ENCODE data around the gene DGCR2.
"Not testable (repeated sequence)": the region's sequence is repeated elsewhere in the genome, so short reads cannot be mapped to it uniquely, and the experiment has no call there.

DGCR2 gene

DNA sequence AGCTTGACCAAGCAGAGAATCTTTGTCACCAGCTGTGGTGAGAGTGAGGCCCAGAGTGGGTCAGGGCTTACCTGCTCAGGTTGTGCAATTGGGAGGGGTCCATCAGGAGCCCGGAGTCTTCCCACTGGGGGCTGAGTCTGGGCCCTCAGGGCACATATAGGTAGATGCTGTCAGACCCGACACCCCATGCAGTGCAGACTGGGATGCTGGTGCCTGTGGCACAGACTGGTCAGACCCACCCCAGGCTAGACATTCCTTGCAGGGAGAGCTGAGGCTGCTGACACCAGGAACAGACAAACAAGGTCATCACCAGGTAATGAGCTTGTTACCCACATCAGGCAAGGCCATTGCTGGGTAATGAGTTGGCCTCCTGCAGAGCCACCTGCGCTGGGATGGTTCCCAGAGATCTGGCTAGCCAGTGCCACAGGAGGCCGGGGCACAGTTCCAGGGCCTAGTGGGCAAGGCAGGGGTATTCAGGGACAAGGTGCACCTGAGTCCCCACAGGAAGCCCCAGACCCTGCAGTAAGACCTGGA, 97.2 kb downstream of the DGCR2 start:
- DNase-seq = not testable (repeated sequence)

DNA sequence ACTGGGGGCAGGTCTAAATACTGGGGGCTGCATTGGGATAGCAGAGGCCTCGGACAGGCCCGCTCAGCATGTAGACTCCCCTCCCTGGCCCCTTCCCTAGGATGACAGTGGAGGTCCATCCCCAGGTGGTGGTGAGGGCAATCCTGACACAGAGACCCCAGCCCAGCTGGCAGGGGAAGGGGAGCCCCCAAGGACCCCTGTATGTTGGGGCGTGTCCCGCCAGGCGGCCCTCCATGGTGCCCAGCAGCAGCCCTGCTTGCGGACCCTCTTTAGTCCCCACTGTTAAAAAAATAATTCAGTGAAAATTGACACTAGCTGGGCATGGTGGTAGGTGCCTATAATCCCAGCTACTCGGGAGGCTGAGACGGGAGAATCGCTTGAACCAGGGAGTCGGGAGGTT, 98.3 kb downstream of the DGCR2 start:
- DNase-seq = not testable (repeated sequence)

DNA sequence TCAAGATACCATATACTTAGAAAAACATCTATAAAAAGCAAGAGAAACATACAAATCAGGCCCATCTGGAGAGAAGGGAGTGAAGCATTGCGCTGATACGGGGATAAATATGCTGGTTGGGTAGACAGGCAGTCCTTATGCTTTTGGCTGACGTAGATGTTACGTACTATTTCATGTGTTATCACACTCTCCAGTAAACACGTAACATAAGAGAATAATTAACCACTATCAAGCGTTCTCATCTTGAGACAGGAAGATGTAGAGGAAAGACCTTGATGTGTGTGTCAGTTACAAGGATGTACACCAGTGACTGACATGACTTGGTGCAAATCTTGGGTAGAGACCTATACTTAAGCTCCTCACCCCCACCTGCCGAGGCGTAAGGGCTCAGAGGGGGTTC, 99.5 kb downstream of the DGCR2 start:
- DNase-seq = no peak

DNA sequence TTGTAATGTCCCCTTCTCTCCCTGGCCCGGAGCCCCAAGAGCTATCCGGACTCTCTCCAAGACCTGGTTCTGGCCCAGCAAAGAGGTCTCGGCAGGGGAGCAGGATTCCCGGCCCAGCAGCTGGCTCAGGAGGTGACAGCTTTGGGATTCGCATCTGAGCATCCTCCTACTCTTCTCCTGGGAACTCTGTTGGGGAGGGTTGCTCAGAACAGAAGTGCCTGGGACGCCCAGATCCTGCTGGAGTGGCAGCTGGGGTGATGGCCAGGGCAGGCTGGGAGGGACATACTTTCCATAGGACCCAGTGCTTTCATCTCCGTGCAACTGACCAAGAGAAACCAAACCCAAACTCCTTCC, 102.6 kb downstream of the DGCR2 start:
- DNase-seq = no peak

DNA sequence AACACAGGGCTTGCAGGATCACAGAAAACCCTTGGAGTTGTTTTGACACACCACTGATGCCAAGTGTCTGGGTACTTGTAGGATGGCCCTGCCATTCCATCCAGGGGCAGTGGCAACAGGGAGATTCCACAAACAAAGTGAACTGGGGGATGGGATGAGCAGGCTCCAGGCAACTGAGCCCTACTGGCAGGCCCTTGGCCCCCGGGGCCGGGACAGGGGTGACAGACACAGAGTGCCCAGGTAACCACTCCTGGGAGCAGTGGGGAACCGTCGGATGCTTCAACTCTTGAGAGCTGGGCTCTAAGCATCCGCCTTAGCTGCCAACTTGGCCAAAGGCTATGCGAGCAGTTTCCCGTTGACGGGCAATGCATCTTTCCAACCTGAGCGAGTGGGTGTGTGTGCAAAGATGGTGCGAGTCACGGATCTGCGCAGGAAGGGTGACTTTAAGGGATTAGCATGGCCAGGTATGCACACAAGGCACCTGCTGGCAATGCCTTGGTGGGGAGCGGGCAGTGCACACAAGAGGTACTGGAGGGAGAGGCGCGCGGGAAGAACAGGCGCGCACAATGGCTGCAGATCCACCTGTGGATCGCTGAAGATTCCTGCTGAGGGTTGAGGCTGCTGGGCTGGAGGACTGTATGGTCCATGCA, 103.1 kb downstream of the DGCR2 start:
- no peak for DNase-seq

DNA sequence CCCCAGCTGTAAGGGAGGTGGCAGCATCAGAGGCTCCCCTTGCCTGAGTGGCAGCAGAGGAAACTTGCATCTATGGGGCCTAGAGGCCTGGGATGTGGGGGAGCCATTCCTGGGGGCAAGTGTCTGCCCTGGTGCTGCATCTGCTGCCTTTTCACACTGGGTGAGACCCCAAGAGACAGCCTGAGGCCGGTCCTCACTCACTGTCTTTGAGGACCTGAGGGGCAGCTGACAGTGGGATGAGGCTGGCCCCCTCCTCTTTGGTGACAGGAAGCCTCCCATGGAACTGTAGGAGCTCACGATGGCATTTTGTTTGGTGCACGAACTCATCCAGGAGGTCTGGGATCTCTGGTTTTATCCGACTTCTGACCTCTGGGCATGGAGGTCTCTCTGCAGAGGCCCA, 104.0 kb downstream of the DGCR2 start:
- DNase-seq = no peak

DNA sequence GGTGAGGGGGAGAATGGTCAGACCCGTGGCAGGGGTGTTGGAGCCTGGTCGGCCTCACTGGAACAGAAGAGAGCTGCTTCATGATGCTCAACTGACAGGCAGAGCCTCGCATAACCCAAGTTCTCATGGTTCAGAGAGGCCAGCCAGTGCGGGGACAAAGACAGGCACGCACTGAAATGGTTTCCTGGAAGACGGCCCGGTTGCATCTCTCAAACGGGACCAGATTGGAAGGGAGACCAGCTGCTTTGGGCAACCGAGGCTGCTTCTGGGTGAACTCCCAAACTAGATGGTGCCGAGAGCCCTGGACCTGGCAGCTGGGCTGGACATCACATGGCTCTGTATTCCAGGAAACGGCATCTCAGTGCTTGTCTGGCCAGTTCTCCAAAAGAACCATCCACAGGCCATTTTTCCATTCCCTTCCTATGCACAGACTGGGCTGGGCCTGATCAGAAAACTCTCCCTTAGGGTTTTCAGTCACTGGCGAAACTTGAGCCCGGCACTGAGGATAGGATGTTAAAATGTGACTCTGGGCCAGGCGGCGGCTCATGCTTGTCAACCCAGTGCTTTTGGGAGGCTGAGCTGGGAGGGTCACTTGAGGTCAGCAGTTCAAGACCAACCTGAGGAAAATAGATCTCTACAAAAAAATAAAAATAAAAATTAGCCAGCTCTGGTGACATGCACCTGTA, 106.0 kb downstream of the DGCR2 start:
- DNase-seq = no peak

DNA sequence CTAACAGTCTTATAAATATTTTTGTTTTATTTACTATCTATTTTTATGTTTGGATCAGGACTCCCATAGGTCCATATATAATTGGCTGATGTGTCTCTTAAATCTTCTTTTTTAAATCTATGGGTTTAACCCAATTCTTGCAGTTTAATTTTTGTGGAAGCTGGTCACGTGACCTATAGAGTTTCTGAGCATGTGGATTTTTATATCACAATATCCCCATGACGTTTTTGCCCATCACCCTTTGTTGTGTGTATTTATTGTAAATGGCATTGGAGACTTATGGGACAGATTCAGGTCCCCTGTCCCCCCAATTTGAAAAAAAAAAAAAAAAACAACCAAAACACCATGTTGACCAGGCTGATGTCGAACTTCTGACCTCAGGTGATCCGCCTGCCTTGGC, 107.3 kb downstream of the DGCR2 start:
- DNase-seq = no peak

DNA sequence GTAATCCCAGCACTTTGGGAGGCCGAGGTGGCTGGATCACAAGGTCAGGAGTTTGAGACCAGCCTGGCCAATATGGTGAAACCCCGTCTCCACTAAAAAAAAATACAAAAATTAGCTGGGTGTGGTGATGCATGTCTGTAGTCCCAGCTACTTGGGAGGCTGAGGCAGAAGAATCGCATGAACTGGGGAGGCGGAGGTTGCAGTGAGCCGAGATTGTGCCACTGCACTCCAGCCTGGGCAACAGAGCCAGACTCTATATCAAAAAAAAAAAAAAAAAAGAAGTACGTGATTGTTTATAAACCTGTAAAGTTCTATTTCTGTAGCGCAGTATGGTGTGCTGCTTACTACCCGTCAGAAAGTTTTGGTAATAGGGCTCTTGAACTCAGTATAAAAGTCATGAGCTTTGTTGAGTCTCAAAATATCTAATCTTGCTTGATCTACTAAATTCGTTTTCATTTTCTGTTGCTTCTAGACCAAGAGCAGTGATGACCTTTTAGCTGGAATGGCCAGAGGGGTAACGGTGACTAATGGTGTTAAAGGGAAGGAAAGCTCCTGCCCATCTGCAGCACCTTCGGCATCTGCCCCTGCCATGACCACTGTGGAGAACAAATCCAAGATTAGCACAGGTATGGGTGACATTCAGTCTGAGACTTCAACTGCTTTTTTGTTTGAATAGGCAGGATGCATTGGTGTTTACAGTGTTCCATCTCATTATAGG, 108.2 kb downstream of the DGCR2 start:
- DNase-seq = not testable (repeated sequence)

DNA sequence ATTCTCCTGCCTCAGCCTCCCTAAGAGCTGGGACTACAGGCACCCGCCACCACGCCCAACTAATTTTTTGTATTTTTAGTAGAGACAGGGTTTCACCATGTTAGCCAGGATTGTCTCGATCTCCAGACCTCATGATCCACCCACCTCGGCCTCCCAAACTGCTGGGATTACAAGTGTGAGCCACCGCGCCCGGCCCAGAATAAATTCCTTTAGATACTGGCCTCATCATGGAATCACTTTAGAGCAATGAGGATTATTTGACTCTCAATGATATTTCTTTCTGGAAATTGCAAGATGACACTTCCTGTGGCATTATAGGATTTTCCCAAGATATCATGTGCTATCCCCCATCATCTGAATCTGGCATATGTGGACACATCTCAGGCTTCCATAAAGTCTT, 108.8 kb downstream of the DGCR2 start:
- not testable (repeated sequence) for DNase-seq

DNA sequence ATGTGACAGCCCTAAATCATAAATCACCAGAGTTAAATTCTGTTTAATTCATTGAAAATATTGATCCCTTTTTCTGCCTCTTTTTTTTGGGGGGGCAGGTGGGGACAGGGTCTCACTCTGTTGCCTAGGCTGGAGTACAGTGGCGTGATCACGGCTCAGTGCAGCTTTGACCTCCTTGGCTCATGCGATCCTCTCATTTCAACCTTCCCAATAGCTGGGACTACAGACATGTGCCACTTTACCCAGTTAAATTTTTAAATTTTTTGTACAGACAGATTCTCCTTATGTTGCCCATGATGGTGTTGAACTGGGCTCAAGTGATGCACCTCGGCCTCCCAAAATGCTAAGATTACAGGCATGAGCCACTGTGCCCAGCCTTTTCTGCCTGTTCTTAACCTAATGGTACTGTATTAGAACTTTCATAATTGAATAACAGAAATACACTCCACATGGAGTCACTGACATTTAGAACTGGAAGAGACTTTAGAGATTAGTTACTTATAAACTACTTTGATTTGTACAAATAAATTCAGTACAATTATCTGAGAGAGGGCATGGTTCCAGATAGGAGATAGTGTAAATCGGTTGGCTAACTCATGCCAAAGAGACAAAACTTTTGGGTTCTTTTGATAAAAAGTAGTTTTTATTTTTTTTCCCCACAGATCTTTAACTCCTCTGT, 109.8 kb downstream of the DGCR2 start:
- no peak for DNase-seq

DNA sequence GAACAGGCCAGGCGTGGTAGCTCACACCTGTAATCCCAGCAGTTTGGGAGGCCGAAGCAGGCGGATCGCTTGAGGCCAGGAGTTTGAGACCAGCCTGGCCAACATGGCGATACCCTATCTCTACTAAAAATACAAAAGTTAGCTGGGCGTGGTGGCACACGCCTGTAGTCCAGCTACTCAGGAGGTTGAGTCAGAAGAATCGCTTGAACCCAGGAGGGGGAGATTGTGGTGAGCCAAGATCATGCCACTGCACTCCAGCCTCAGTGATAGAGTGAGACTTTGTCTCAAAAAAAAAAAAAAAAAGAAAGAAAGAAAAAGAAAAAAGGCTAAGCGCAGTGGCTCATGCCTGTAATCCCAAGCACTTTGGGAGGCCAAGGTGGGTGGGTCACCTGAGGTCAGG, 110.6 kb downstream of the DGCR2 start:
- DNase-seq = not testable (repeated sequence)

DNA sequence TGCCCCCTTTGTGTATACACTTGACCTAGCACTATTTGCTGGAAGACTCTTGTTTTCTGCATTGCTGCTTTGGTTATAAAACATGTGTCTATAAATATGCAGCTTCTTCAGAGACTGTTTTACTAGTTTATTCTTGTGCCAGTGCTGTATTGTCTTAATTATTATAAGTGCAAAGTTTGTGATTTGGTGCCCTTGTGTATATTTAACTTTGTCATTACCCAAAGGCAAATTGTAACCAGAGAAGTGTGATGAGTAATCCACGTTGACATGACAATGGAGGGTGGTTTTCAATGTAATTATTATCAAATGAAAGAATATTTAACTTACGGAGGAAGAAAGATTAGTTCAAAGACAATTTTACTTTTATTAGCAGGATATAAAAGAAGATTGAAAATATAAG, 111.1 kb downstream of the DGCR2 start:
- no peak for DNase-seq

DNA sequence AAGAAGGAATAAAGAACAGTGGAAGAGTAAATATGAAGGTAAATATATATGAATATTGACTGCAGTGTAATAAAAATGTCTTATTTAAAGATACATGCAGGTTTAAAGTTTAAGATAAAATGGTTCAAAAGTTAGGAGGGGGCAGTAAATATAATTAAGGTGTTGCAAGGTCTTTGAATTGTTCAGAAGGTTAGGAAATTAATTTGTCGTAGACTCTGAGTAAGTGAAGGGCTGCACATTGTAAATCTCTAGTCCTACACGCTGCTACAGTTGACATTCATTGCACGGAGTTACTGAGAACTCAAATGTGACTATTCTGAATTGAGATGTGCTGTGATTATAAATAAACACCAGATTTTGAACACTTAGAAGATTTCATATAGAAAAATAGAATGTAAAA, 116.3 kb downstream of the DGCR2 start:
- DNase-seq = no peak

DNA sequence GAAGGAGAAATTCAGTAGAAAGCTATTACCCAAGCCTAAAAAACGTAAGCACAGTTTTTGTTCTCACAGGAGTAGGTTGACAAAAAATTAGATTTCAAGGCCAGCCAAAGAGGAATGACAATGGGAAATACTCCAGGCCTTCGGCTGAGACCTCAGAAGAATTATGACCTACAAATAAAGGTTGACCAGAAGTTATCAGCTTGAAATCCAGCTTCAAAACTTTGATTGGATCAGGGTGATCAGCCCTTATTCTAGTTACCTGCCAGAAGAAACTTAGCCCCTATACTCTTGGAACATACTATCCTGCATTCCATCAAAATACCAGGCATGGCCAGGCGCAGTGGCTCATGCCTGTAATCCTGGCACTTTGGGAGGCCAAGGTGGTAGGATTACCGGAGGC, 117.7 kb downstream of the DGCR2 start:
- DNase-seq = no peak

DNA sequence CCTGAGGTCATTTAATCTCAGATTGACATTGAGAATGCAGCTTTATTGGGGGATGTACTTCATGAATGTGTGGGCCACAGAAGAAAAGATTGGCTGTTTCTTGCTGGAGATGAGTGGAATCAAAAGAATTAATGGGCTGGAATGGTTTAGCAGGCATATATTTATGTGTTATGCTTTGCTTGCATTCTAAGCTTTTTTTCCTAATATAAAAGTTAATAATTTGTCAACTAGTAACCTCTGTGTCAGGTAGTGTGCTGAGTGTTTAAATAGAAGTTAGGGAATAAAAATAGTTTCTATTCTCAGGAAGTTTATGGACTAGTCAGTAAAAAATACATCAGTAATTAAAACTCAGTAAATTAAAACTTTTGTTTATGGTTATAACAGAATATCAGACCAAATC, 118.7 kb downstream of the DGCR2 start:
- DNase-seq = no peak

DNA sequence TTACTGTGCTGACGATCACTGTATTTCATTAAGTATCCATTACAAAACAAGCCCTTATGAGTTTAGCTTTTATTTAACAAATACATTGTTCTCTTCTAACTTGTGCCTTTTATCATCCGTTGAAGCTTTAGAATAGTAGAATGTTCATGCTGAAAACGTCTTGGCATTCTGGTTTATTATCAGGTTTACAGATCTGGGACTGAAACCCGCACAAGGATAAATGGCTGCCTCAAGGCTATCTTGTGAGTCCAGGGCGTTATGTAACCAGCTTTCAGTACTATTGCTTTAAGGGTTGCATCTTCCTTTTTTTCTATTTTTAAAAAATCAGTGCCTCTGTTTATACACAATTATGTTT, 119.6 kb downstream of the DGCR2 start:
- DNase-seq = no peak

DNA sequence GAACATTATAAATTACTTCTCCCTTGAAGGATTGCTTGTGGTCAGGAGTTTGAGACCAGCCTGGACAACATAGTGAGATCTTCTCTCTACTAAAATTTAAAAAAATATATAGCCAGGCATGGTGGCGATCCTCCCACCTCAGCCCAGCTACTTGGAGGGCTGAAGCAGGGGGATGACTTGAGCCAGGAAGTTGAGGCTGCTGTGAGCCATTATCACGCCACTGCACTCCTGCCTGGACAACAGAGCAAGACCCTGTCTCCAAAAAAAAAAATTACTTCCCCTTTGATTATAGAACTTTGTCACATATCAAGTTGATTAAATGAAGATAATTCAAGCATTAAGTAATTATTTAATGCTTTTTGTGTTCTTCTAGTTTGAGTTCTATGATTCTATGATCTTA, 121.0 kb downstream of the DGCR2 start:
- DNase-seq = no peak

DNA sequence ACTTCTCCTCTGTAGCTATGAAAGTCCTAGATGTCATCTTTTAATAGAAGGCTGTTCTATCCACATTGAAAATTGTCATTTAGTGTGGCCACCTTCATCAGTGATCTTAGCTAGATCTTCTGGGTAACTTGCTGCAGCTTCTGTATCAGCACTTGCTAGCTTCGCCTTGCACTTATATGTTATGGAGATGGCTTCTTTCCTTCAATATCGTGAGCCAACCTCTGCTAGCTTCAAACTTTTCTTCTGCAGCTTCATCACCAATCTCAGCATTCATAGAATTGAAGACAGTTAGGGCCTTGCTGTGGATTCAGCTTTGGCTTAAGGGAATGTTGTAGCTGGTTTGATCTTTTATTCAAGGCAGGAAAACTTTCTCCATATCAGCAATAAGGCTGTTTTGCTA, 122.1 kb downstream of the DGCR2 start:
- DNase-seq = not testable (repeated sequence)

DNA sequence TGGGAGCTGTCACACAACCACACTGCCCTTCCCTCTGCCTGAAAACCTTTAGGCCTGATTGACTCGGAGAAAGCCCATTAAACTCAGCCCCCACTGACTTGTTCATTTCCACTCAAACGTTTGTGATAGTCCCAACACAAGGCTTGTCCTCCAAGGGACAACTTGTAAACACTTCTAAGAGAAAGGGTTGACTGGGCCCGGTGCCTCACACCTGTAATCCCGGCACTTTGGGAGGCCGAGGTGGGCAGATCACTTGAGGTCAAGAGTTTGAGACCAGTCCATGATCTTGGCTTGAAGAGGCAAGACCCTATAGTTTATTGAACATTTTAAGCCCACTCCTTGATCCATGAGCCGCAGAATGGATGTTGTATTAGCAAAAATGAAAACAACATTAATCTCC, 122.8 kb downstream of the DGCR2 start:
- no peak for DNase-seq

DNA sequence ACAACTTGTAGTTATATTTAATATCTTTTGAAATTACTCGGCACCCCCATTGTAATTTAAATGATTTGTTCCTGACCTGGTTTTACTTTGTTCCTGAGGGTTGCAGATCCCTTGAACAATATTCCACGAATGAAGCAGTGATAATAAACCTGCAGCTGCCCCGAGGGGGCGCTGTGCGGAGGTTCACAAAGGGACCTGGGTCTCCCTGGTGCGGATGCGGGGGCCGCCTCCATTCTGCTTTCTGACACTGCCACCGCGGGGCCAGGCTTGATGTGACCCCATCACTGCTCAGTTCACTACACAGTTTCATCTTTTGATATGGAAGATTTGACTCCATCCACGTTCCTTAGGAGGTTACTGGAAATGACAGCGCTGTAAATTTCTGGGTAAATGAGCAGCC, 123.2 kb downstream of the DGCR2 start:
- no peak for DNase-seq

DNA sequence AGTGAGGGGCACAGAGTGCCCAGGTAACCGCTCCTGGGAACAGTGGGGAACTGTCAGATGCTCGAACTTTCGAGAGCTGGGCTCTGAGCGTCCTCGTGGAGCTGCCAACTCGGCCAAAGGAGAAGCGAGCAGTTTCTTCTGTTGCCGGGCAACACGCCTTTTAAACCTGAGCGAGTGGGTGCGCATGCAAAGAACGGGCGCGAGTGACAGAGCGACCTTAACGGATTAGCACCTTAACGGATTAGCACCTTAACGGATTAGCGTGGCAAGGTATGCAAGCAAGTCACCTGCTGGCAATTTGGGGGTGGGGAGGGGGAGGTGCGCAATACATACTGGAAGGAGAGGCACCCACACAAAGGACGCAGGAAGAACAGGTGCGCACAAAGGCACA, 124.3 kb downstream of the DGCR2 start:
- no peak for DNase-seq

DNA sequence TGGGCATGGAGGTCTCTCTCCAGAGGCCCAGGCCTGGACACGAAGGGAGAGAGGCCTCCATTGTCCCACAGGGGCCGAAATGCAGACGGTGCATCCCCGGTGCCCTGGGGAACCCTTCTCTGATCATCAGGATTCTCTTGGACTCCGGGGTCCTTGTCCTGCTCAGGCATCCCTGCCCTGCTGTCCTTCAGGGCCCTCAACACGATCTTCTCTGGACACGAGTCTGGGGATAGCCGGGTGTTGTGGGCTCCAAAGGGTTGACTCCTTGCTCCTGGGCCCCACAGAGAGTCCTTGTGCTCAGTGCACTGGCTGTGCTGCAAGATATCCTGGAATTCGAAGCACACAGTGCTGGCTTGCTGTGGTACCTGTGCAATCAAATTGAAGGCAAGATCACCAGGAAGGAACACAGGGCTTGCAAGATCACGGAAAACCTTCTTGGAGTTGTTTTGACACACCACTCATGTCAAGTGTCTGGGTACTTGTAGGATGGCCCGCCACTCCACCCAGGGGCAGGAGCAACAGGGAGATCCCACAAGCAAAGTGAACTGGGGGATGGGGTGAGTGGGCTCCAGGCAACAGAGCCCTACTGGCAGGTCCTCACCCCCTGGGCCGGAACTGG, 124.8 kb downstream of the DGCR2 start:
- DNase-seq = no peak
